ENCODE data around the gene DAZAP2.

DNA sequence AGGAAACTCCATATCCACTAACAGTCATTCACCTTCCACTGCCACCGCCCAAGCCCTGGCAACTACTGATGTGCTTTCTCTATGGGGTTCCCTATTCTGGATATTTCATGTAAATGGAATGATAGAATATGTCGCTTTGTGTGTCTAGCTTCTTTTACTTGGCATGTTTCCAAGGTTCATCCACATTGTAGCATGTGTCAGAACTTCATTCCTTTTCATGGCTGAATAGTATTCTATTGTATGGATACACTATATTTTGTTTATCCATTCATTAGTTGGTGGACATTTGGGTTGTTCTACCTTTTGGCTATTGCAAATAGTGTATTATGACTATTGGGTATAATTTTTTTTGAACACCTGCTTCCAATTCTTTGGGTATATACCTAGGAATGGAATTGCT lies 29.4 kb upstream of the DAZAP2 start:
- TF ChIP-seq NFYB (CRISPR knock-in tag; IDR thresholded peaks at IDR 0.05) (no peak), MLLT10 (CRISPR knock-in tag; IDR thresholded peaks at IDR 0.05) (no peak)
- TF ChIP-seq, protein P1, sequence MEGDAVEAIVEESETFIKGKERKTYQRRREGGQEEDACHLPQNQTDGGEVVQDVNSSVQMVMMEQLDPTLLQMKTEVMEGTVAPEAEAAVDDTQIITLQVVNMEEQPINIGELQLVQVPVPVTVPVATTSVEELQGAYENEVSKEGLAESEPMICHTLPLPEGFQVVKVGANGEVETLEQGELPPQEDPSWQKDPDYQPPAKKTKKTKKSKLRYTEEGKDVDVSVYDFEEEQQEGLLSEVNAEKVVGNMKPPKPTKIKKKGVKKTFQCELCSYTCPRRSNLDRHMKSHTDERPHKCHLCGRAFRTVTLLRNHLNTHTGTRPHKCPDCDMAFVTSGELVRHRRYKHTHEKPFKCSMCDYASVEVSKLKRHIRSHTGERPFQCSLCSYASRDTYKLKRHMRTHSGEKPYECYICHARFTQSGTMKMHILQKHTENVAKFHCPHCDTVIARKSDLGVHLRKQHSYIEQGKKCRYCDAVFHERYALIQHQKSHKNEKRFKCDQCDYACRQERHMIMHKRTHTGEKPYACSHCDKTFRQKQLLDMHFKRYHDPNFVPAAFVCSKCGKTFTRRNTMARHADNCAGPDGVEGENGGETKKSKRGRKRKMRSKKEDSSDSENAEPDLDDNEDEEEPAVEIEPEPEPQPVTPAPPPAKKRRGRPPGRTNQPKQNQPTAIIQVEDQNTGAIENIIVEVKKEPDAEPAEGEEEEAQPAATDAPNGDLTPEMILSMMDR (CRISPR knock-in tag; IDR thresholded peaks at IDR 0.05): no peak
- TF ChIP-seq, protein P2, sequence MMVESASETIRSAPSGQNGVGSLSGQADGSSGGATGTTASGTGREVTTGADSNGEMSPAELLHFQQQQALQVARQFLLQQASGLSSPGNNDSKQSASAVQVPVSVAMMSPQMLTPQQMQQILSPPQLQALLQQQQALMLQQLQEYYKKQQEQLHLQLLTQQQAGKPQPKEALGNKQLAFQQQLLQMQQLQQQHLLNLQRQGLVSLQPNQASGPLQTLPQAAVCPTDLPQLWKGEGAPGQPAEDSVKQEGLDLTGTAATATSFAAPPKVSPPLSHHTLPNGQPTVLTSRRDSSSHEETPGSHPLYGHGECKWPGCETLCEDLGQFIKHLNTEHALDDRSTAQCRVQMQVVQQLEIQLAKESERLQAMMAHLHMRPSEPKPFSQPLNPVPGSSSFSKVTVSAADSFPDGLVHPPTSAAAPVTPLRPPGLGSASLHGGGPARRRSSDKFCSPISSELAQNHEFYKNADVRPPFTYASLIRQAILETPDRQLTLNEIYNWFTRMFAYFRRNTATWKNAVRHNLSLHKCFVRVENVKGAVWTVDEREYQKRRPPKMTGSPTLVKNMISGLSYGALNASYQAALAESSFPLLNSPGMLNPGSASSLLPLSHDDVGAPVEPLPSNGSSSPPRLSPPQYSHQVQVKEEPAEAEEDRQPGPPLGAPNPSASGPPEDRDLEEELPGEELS (CRISPR knock-in tag; IDR thresholded peaks at IDR 0.05): no peak

Data from HepG2 (cell line).